ENCODE data around the gene SELENOI. TPM values are rescaled to one million over a fixed set of nuclear protein-coding genes. Genes with fewer than 3 reads are reported as not detected.

The SELENOI gene
- polyA plus RNA-seq, 1 donor (not counting 4 experiments of a cell fraction or from before 2014, with no cell fraction given): 38.1 TPM

DNA sequence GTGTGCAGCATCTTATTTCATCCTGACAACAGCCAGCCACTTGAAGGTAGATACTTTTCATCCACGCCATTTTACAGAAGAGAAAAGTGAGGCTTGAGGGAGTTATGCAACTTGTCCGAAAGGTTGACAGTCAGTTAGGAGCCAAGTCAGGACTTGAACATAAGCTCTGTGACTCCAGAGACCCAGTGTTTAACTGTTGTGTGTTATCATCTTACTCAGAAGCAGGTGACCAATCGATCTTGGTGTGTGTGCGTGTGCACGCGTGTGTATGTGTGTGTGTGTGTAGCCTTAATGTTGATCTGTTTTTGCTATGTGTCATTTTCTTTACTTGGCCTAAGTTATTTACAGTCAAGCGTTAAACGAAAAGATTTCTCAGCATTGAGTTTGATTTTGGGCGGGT, 77.8 kb downstream of the SELENOI start:
- TF ChIP-seq EZH2 (IDR thresholded peaks at IDR 0.05; ENCODE audit: low read length): no peak
- no peak for TF ChIP-seq CTCF (optimal IDR thresholded peaks at IDR 0.05 in 1 of 3, IDR thresholded peaks at IDR 0.05 in 1 of 3, conservative IDR thresholded peaks at IDR 0.05 in 1 of 3; ENCODE audit: extremely low read depth in 1 of 3, insufficient read depth in 2 of 3, low read length in 3 of 3)
- no peaks in the 10 kb centered on the region for H3K79me2 ChIP-seq (ENCODE audit: control insufficient read depth, insufficient read depth, low read length)
- H3K4me1 ChIP-seq (ENCODE audit: control insufficient read depth, extremely low read depth, insufficient read depth, low read length): no peaks in the 10 kb centered on the region
- no peaks in the 10 kb centered on the region for H3K9me1 ChIP-seq (ENCODE audit: control insufficient read depth, extremely low read depth, insufficient read depth, low read length)
- no peak overlapping the region for H2AFZ ChIP-seq (ENCODE audit: control insufficient read depth, low read length)
- H3K4me3 ChIP-seq (ENCODE audit: control insufficient read depth in 2 of 3, extremely low read depth in 1 of 3, insufficient read depth in 2 of 3, low read depth in 1 of 3, low read length in 3 of 3): no peak overlapping the region
- H3K27me3 ChIP-seq (ENCODE audit: control insufficient read depth, extremely low read depth, insufficient read depth, low read length): no peaks in the 10 kb centered on the region
- H3K27ac ChIP-seq (ENCODE audit: control insufficient read depth, insufficient read depth, low read length): no peak overlapping the region
- no peaks in the 10 kb centered on the region for H3K36me3 ChIP-seq (ENCODE audit: control insufficient read depth in 2 of 2, extremely low read depth in 1 of 2, insufficient read depth in 2 of 2, low read length in 2 of 2)
- no peaks in the 10 kb centered on the region for H4K20me1 ChIP-seq (ENCODE audit: control insufficient read depth, extremely low read depth, insufficient read depth, low read length)
- no peak for DNase-seq (ENCODE audit: low read depth, low spot score)
- H3K4me2 ChIP-seq (ENCODE audit: control insufficient read depth, extremely low read depth, insufficient read depth, low read depth, low read length): no peak overlapping the region
- no peak for FAIRE-seq
- dilution Hi-C loops (cut with MboI; ENCODE audit: extremely low pct_ligation_motif_present, low sequenced_read_pairs): no loop called here
- H3K9ac ChIP-seq (ENCODE audit: control insufficient read depth, extremely low read depth, insufficient read depth, low read length): no peak overlapping the region
- H3K9me3 ChIP-seq (ENCODE audit: control insufficient read depth, low read depth, low read length): no peaks in the 10 kb centered on the region

DNA sequence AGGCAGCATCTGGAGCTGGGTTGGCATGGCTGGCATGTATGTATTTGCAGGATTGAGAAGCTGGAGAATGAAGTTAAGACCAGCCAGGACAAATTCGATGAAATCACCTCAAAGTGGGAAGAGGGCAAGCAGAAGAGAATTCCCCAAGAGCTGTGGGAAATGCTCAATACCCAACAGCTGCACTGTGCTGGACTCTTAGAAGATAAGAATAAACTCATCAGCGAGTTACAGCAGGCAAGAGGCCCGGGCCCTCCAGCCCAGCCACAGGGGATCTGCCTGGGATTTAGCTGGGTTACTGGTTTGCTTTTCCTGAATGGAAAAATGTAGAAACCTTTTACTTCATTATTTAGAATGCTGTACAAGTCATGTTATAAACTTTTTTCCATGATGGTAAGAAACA, 78.3 kb downstream of the SELENOI start:
- FAIRE-seq (no peak), DNase-seq (ENCODE audit: low read depth, low spot score) (no peak)
- no peaks in the 10 kb centered on the region for H3K79me2 ChIP-seq (ENCODE audit: control insufficient read depth, insufficient read depth, low read length)
- H3K27me3 ChIP-seq (ENCODE audit: control insufficient read depth, extremely low read depth, insufficient read depth, low read length): no peaks in the 10 kb centered on the region
- no peak overlapping the region for H3K27ac ChIP-seq (ENCODE audit: control insufficient read depth, insufficient read depth, low read length)
- no peak overlapping the region for H3K9ac ChIP-seq (ENCODE audit: control insufficient read depth, extremely low read depth, insufficient read depth, low read length)
- no peak overlapping the region for H3K4me3 ChIP-seq (ENCODE audit: control insufficient read depth in 2 of 3, extremely low read depth in 1 of 3, insufficient read depth in 2 of 3, low read depth in 1 of 3, low read length in 3 of 3)
- no peak overlapping the region for H2AFZ ChIP-seq (ENCODE audit: control insufficient read depth, low read length)
- no peaks in the 10 kb centered on the region for H3K4me1 ChIP-seq (ENCODE audit: control insufficient read depth, extremely low read depth, insufficient read depth, low read length)
- H3K9me1 ChIP-seq (ENCODE audit: control insufficient read depth, extremely low read depth, insufficient read depth, low read length): no peaks in the 10 kb centered on the region
- H3K36me3 ChIP-seq (ENCODE audit: control insufficient read depth in 2 of 2, extremely low read depth in 1 of 2, insufficient read depth in 2 of 2, low read length in 2 of 2): no peaks in the 10 kb centered on the region
- no peaks in the 10 kb centered on the region for H3K9me3 ChIP-seq (ENCODE audit: control insufficient read depth, low read depth, low read length)
- dilution Hi-C loops (cut with MboI; ENCODE audit: extremely low pct_ligation_motif_present, low sequenced_read_pairs): no loop called here
- TF ChIP-seq CTCF (optimal IDR thresholded peaks at IDR 0.05 in 1 of 3, IDR thresholded peaks at IDR 0.05 in 1 of 3, conservative IDR thresholded peaks at IDR 0.05 in 1 of 3; ENCODE audit: extremely low read depth in 1 of 3, insufficient read depth in 2 of 3, low read length in 3 of 3) (no peak), EZH2 (IDR thresholded peaks at IDR 0.05; ENCODE audit: low read length) (no peak)
- no peak overlapping the region for H3K4me2 ChIP-seq (ENCODE audit: control insufficient read depth, extremely low read depth, insufficient read depth, low read depth, low read length)
- no peaks in the 10 kb centered on the region for H4K20me1 ChIP-seq (ENCODE audit: control insufficient read depth, extremely low read depth, insufficient read depth, low read length)

Measured in keratinocyte (primary cell).